Activated CD4-positive, alpha-beta T cell treated with anti-CD3 and anti-CD28 coated beads, Interleukin-2, amount 50 U/mL, for 48 hours (primary cell): ENCODE measurements around the gene FAAP100.
A peak's percentile ranks its signal among the peaks of the same experiment; 100 is the strongest.

Source experiments
- DNase-seq, 2 experiments: peaks; one replicate each; pipeline ENCODE4 v3.0.0-alpha.2; 2020

FAAP100 gene

DNA sequence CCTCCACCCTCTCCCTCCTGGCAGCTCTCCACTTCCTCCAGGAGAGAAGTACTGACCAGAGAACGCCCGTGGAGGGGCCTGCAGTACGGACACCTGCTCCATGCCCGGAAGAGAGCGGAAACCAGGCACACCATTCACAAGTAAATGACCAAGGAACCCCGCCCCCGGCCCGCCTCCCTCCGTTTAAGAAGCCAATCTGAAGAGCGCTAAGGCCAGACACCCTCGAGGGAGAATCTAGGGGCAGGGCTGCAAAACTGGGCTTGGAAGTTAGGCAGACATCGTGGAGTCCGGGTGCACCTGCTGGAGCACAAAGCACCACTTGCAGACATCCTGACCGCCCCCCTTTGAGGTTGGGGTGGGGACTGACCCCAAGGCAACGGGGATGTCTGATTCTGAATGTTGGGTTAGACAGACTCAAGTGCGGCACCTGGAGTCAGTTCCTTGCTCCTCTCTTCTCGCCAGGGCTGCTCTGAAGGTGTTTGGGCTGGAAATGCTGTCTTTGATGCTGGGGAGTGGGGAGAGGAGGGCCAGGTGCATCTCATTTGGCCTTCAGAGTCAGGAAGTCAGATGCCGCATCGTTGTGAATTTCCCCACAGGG lies 964 bp upstream of the FAAP100 start:
- DNase-seq: peak; percentile 86 to 88

DNA sequence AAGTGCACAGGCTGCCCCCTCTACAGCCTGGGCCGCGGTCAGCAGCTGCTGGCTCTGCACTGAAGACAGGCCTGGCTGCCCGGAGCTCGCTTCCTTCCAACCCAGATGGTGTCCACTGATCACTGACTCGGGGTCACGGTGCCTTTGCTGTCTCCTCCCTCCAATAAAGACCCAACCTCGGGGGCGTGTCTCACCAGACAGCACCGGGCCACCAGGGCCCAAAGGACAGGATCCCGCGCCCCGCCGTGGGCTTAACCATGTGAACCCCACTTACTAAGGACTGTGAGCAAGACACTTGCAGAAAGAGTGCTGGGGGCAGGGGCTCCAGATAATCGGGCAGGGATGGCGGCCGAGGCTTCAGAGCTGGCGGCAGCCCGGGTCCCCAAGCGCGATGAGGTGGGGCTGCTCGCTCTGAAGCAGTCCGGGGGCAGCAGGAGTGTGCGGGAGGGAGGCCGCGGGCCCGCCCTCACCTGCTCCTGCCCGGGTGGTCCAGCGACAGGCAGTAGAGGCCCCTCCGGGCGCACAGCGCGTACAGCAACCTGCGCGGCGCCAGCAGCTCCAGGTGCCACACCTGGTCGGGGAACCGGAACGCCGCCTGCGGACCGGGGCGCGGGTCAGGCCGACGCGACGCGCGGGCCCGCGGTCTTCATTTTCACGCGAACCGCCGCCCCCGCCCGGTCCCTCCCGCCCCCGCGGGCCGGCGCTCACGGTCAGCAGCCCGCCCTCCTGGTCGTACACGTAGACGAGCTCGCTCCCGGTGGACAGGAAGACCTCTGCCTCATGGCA lies 502 bp downstream of the FAAP100 start:
- peak; percentile 26 to 30 for DNase-seq

DNA sequence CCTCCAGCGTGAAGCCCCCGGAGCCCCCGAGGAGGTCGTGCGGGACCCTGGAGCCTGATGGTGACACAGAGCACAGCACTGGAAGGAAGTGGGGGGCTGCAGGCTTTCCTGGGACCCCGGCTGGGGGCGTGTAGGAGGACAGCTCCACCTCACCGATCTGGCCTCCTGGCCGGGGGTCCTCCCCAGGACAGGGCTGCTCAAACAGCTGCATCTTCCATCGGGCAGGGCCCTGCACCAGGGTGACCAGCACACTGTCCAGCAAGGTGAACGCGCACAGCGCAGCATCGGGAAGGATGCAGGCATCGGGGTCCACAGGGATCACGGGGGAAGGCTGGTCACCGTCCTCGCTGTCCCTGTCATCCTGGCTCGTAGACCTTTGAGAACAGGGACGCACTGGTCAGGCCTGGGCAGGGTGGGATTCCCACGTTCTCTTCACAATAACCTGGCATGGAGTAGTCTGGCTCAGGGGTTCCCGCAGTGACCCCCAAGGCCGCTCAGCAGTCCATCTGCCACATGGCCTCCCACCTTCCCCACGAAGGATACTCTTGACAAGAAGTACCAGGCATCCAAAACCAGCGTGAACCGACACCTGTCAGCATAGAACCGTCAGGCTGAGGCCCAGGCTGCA lies 1.2 kb downstream of the FAAP100 start:
- DNase-seq: no peak

DNA sequence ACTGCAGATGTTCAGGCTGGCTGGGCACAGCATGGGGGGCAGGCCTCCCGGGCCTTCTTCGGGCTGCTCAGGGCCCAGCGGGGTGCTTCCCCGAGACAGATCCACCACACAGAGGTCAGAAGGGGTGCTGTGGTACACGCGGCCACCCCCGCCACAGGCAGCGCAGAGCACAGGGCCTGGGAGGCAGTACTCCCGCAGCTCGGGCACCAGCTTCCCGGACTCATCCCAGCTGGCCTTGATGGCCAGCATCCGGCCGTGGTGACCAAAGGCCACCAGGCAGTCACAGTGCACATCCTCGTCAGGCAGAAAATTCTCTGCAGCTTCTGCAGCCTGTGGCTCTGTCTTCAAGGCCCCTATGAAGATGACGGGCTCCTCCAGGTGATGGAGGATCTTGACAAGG lies 1.9 kb downstream of the FAAP100 start:
- no peak for DNase-seq

DNA sequence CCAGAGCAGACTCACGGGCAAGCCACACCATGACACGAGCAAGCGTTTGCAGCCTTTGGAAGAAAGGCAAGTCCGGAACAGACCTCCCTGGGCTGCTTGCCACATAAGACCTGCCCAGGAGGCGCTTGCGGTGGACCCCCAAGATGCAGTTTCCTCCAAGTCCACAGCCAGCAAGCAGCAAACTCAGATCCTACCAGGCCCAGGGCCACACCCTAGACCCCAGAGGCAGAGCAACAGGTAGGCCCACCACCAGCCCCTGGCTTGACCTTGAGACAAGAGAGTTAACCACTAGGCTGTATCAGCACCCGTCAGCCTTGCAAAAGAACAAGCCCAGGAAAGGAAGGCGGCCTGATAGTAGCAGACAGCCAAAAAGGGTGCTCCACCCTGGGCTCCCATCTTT lies 2.3 kb downstream of the FAAP100 start:
- no peak for DNase-seq

DNA sequence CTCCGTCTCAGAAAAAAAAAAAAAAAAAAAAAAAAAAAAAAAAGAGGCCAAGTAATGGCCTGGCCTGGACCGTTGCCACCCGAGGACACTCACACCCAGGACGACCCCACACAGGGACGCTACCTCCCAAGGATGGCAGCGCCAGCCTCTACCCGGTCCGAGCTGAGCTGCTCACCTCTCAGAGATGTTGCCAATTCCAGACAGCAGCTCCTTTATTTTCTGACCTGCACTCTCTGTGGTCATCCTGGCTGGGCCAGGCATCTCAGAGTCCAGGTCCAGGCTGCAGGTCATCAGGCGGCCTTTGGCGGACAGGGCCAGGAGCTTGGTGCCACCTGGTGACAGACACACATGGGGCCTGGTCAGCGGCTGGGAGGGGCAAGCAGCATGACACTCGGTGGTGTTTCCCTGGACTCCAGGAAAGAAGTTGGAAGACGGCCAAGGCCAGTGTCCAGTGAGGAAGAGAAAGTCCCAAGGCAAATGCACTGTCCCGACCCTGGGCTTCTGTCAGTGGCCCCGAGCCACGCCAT lies 3.1 kb downstream of the FAAP100 start:
- DNase-seq: no peak

DNA sequence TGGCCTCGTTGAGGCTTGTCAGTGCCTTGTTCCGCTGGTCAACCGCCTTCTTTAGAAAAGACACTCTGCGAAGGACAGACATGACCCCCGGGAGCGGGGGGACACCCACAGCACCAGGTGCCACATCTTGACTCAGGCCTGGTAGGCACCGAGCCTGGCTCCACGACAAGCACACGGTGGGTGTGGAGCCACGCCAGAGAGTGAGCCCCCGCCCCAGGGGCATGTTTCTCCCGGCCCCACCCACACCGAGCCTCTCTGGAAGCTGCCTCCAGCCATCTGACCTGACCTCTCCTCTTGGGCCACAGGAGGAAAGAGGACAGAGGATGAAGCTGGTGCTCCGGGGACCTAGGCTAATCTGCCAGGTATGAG lies 4.6 kb downstream of the FAAP100 start:
- no peak for DNase-seq

DNA sequence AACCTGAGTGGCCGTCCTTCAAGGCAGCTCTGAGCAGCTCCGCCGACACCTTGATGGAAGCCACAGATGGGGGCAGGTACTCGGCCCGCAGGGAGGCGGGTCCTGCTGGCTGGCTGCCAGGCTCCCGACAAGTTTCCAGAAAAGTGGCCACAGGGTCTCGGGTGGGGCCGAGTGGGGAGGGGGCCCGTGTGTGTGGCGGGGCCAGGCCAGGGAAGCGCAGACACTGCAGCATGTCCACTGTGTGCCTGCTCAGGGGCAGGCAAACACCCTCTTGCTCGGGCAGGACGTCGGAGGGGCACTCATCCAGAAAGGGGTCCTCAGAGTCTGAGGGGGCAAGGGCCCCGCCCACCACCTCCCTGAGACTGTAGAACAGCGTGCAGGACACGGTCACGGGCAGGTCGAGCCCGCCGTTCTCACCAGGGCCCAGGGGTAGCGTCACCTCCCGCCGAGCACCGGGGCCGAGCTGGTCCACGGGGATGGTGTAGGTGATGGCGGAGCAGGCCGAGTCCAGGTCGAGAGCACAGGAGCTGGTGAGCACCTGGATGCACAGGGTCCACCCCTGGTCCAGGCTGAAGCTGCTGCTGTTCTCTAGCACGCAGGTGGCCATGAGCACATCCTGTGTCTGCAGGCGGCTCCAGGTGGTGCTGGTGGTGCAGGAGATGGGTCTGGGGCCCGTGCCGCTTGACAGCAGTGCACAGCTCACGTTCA lies 5.1 kb downstream of the FAAP100 start:
- DNase-seq: no peak

DNA sequence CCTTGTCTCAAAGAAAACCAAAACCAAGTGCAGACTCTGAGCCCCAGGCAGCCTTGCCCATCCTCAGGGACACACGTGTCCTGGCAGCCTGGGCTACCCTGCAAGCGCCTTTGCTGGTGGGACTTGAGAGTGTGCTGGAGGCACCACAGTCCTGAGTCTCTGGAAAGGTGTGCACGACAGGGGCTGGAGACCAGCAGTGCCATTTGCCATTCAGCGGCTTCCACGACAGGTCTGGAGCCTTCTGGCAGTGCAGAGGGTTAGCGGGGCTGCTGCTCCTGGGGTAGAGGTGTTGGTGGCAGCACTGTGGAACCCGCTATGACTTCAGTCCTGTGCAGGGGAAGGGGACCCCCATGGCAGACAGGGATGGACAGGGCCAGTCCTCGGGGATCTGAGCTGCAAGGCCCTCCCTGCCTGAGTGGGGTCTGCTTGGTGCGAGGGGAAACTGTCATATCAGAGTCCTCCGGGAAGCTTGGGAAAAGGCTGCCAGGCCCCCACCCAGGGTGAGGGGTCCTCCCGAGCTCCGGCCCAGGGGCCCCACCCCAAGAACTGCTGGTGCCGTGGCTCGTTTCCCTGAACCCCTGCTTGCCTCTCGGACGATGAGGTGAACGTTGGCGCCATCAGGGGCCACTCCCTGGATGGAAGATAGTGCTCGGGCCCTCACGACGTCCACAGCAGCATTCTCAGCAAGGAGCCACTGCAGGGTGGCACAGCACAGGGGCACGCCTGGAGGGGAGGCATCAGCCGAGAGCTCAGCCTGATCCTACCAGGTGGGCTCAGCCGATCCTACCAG lies 6.8 kb downstream of the FAAP100 start:
- DNase-seq: no peak

DNA sequence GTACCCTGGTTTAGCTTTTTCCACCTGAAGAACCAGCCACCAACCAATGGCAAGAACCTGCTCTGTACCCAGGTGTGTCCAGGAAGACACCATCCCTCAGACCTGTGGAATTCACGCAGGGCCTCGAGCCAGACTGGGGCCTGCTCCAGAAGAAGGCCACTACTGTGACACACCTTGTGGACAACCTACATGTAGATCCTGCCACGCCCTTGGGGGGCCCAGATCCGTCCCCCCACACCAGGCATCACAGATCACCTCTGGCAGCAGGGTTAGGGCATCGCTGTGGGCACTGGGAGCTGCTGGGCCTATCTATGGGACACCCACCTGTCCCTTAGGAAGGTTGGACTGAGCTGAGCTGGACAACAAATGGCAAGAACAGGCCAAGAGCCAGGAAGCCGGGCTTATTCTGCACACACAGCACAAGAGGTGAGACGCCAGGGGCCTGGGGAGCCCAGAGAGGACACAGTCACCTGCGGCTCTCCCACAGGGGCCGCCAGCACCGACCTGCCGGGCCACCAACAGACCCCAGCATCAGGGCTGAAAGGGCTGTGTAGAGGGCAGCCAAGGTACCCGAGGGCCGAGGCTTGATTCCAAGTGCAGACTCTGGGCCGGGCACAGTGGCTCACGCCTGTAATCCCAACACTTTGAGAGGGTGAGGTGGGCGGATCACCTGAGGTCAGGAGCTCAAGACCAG lies 7.7 kb downstream of the FAAP100 start:
- DNase-seq: no peak

DNA sequence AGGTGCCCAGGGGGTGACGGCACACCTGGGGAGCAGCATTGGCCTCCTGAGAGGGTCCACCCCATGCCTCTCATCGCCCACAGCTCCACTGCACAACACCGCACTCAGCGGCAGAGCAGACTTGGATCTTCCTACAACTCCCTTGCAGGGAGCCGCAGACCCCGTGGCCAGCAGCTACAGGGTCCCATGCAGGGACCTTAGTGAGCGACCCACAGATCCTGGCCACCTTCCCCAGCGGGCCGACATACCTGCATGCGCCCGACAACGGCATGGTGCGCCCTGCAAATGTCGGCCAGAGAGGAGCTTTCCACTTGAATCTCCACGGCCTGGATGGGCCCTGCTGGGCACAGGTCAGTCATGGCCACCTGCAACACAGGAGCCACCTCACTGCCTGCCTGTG lies 8.4 kb downstream of the FAAP100 start:
- DNase-seq: no peak

DNA sequence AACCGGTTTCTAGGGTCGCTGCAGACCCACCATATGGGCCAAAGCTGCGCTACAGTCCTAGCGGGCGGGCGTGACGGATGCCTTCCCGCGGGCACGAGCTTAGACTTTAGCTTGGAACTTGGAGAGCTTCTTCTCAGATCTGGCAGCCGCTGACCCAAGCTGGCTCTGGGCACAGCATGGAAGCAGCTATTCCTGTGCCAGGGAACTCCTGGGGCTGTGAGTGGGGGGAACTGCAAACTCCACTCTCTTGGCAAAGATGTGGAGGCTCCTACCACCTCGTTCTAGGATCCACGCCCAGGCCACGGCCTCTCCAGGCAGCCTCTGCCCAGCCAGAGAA lies 8.8 kb downstream of the FAAP100 start:
- DNase-seq: no peak

DNA sequence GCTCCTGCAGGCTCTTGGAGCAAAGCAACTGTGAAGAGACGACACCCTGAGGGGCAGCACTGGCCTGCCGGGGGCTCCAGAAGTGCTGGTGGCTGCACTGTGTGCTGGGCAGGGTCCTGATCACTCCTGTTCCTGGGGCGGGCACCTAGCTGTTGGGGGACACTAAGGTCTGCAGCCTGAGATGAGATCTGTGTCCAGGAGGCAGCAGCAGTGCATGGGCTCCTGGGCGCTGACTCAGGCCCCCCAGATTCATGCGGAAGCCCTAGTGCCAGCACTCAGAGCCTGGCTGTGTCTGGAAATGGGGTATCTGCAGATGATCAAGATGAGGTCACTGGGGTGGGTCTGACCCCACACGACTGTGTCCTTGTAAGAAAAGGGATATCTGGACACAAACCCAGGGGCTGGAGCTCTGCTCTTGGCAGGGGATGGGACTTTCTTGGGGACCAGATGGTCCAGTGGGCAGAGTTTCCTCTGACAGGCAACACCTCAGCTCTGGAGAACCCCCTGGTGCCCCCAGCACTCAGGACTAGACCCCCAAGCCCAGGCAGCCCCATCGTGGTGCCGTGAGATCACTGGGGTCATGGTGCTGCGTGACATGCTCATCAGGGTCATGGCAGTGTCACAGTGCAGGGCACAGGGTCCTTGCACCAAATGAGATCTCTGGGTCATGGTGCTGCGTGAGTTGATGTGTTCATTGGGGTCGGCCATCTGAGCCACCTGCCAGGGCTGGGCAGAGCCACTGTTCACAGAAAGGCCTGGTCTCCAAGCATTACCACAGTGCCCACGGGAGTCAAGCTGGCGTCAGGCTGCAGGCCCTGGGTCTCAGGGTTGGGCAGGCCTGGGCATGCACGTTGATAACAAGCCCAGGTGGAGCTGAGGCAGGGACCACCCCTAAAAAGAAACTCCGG lies 9.5 kb downstream of the FAAP100 start:
- no peak for DNase-seq

DNA sequence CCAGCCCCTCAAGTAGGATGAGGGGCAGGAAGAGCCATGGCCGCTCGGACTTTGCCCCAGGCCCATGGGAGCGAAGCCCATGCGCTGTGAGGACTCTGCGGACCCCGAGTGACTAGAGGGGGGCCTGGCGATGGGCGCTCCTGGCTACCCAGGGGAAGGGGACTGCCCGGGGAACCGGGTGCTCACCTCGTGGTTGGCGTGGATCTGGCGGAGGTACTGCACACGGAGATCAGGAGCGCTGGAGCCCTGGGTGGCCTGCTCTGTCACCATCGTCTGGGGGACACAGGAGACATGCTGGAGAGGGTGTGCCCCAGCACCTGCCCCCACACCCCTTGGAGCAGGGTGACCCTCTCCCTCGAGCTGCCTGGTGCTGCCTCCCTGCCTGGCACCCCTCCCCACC lies 11.0 kb downstream of the FAAP100 start:
- DNase-seq: no peak

DNA sequence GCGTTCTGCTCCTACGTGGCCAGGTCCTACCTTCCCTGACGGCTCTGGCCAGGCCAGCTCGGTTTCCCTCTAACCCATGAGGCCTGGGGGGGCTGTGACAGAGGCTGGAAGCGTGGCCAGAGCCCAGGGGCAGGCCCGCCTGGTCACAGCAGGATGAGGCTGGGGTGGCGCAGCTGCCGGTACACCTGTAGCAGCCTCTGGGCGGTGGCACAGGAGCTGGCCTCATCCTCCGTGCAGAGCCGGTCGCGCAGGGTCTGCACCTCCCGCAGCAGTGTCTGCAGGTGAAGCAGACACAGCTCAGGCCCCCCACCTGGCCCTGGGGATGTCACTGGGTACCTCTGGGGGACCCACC lies 11.5 kb downstream of the FAAP100 start:
- no peak for DNase-seq

DNA sequence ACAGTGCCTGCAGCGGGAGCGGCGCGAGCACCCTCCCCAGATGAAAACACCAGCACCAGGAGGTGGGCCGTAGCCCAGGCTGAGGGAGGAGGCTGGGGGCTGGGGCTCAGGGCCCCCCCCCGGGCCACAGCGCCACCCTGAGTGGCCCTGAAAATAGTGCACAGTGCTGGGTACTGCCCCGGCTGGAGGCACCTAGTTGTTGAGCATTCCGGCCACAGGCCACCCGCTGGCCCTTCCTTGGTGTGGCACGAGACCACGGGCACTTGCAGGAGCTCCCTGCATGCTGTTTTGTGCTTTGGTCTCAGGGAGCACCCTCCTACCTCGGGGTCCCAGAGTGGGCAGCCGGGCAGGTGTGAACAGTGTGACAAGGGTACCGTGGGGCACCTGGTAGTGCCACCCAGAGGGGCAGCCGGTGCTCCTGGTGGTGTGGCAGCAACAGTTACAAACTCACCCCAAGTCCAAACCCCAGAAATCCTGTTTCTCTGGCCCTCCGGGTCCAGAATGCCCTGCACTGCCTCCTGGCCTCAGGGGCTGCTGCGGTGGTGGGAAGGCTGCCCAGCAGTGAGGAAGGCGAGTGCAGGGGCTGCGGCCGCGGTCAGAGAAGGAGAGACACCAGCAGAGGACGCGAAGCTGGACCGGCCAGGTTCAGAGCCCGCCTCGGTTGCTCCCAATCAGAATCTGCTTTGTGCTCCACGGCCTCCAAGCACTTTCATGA lies 12.0 kb downstream of the FAAP100 start:
- no peak for DNase-seq

DNA sequence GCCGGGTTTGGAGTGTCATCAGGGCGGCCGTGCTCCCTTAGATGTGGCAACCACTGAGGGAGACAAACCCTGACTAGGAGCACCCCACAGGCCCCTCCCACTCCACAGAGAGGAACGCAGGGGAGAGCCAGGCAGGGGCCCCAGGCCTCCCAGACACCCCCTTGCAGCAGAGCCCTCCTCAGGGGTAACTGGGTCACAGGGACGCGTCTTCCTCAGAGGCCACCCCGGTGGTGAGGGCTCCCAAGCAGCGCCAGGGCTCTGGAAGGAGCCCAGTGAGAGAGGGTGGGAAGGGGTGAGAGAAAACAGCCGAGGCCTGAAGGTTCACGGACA lies 12.6 kb downstream of the FAAP100 start:
- no peak for DNase-seq

DNA sequence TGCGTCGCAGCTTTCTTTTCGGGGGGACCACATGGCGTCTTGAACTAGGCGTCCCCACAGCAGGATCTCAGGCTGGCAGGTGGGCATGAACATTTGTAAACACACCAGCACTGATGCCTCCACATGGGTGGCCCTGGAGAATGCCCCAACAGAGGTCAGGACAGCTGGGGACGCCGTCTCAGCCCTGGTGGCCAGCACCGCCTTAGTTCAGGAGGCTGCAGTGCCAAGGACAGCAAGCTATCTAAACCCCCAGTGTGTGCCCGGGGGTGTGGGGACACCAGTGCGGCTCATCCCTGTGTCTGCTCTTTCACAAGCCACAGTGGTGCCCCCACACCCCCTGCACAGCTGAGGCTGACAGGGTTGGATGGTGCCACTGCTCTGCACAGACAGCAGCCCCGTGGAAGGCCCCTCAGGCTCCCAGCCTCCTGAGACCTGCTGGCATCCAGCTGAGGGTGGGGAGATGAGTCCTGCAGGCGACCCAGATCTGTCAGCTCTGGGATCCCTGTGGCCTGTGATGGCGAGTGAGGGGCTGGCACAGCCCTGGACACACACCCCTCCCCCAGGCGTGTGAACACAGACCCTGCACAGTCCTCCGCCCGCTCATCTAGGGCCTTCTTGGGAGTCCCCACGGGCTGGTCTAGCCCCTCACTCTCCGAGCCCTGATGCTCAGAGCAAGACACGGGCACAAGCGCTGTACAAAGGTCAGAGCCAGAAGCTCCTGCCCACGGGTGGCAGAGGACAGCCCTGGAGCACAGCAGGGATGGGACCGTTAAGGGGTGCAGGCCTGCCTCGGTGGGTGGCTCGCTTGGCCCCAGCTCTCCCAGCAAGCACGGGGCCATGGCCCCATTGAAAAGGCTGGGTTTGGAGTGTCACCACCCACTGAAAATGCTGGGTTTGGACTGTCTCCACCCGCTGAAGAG lies 13.2 kb downstream of the FAAP100 start:
- DNase-seq: no peak

DNA sequence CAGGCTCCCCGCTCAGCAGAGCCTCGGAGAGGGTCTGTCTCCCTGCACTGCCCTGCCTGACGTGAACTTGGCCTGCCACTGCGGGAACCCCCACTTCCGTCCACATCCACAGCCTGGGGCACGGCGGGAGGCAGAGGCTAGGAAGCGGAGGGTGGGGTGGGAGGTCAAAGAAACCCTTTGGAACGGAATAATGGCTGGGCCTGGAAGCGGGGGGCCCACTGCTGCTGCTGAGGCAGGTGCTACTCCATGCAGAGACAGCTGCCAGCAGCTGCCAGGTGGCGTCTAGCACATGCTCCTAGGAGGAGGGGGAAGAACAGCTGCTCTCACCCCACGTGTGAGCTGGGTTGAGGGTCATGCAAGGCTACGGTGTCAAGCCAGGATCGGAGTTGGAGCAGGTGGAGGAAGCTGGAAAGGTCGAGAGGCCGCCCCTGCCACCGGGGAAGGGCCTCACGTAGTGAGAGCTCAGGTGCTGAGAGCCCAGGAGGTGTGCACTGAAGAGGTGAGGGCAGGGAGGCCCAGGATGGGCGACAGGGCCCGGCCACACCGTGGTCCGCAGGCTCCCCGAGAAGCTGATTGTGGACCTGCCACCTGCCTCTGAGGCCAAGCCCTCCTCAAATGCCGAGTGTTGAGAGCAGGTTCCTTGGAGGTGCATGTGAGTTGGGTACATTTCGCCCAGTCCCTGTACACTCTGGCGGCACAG lies 14.1 kb downstream of the FAAP100 start:
- no peak for DNase-seq
